A673 (cell line): ENCODE data around the gene PSMG4. TPM values are rescaled to one million over a fixed set of nuclear protein-coding genes. Genes with fewer than 3 reads are reported as not detected.

Experiments used
- BruUV-seq: library from RNA; stranded (reverse); fragments of 400-500 nt; replicated peaks from 2 replicates; lab custom pipeline; 2021; lab: Mats Ljungman, UMichigan
- CTCF ChIA-PET: fragments of 300-600 bp; sonication (Branson Sonifier 250); formaldehyde crosslinking; loops from one replicate; lab custom pipeline; 2022; ENCODE audit warnings: antibody characterized with exemption; lab: Charles Lee
- POLR2A ChIA-PET: fragments of 300-600 bp; sonication (Branson Sonifier 250); formaldehyde crosslinking; loops from one replicate; lab custom pipeline; 2022; ENCODE audit warnings: antibody characterized with exemption; ENCODE audit not compliant: low non-redundant PET; lab: Charles Lee
- DNase-seq: peaks from one replicate; pipeline ENCODE4 v3.0.0-alpha.2; 2015; ENCODE audit warnings: low spot score
- H3K27ac ChIP-seq: fragments of 200-600 bp; sonication (generic); 2 replicates; pipeline ENCODE4 v1.5.1; 2016; ENCODE audit warnings: mixed run types, low read depth, mild to moderate bottlenecking, mixed read lengths, antibody characterized with exemption, low read length; ENCODE audit not compliant: poor library complexity, severe bottlenecking
- H3K27me3 ChIP-seq: fragments of 200-600 bp; sonication (generic); replicated peaks from 2 replicates; pipeline ENCODE4 v1.6.1; 2017; ENCODE audit warnings: mixed run types, low read depth, mild to moderate bottlenecking, mixed read lengths, antibody characterized with exemption, low read length; ENCODE audit not compliant: insufficient read depth, poor library complexity
- H3K36me3 ChIP-seq: fragments of 200-600 bp; sonication (generic); 2 replicates; pipeline ENCODE4 v1.6.1; 2016; ENCODE audit warnings: mixed run types, mild to moderate bottlenecking, mixed read lengths, antibody characterized with exemption, low read length; ENCODE audit not compliant: insufficient read depth, poor library complexity, severe bottlenecking
- H3K4me1 ChIP-seq: fragments of 200-600 bp; sonication (generic); 2 replicates; pipeline ENCODE4 v1.6.1; 2017; ENCODE audit warnings: mixed run types, mild to moderate bottlenecking, mixed read lengths, antibody characterized with exemption, low read length; ENCODE audit not compliant: insufficient read depth, poor library complexity, severe bottlenecking
- H3K4me3 ChIP-seq: fragments of 200-600 bp; sonication (generic); 2 replicates; pipeline ENCODE4 v1.5.1; 2016; ENCODE audit warnings: low read depth, mixed run types, mild to moderate bottlenecking, mixed read lengths, low read length; ENCODE audit not compliant: poor library complexity, severe bottlenecking
- H3K9me3 ChIP-seq: fragments of 200-600 bp; sonication (generic); 2 replicates; pipeline ENCODE4 v1.6.1; 2016; ENCODE audit warnings: mixed run types, low read depth, mild to moderate bottlenecking, mixed read lengths, antibody characterized with exemption, low read length; ENCODE audit not compliant: poor library complexity, severe bottlenecking
- CTCF ChIP-seq: fragments of 300-800, 200-600 bp; sonication (generic); conservative IDR thresholded peaks from 2 replicates; pipeline ENCODE4 v1.5.1; 2017; ENCODE audit warnings: low read depth, mild to moderate bottlenecking, antibody characterized with exemption, low read length, moderate library complexity, mixed read lengths
- EZH2 ChIP-seq: fragments of 200-600 bp; sonication (generic); IDR thresholded peaks from 2 replicates; pipeline ENCODE4 v1.6.1; 2017; ENCODE audit warnings: borderline replicate concordance, low read depth, mild to moderate bottlenecking, mixed read lengths, antibody characterized with exemption, low read length; ENCODE audit not compliant: poor library complexity, severe bottlenecking
- intact Hi-C: fragments of 100-400 bp; cut with micrococcal nuclease; formaldehyde crosslinking; loops from one replicate; pipeline ENCODE4 v1.10.0; 2022; ENCODE audit not compliant: unreplicated experiment
- total RNA-seq: library from RNA; stranded (reverse); gene quantifications from 2 replicates; pipeline ENCODE4 v1.2.3, GENCODE V29; 2021

Gene PSMG4
- total RNA-seq, 1 experiment from 2014 or later = 34.4 TPM

- Histone ChIP-seq H3K27ac (no peak overlapping the region), H3K4me1 (peaks cover 9% of the 10 kb centered on the region), H3K4me3 (no peak overlapping the region), H3K36me3 (no peaks in the 10 kb centered on the region), H3K9me3 (no peaks in the 10 kb centered on the region), H3K27me3 (no peaks in the 10 kb centered on the region)
- no peak for DNase-seq
- no peak for TF ChIP-seq EZH2
- TF ChIP-seq CTCF = no peak
- ChIA-PET POLR2A (no interaction called here), CTCF (no interaction called here)
- intact Hi-C loops = no loop called here
- no TSS peak for BruUV-seq
These were observed 48.6 kb upstream of the PSMG4 start for GRCh38 chr6:3210024-3210610.

- no TSS peak for BruUV-seq
- no peak for DNase-seq
- no peaks in the 10 kb centered on the region for H3K27me3 ChIP-seq
- ChIA-PET CTCF (interaction anchor here (0.8 kb wide), 1 partner anchor 206 kb away, joined by 3 read pairs; no protein-coding TSS in a partner anchor), POLR2A (no interaction called here)
- H3K36me3 ChIP-seq = no peaks in the 10 kb centered on the region
- TF ChIP-seq EZH2 (no peak), CTCF (no peak)
- H3K4me1 ChIP-seq = peaks cover 9% of the 10 kb centered on the region
- no peak overlapping the region for H3K27ac ChIP-seq
- intact Hi-C loops = no loop called here
- no peak overlapping the region for H3K4me3 ChIP-seq
- H3K9me3 ChIP-seq = no peaks in the 10 kb centered on the region
These were observed 47.1 kb upstream of the PSMG4 start for GRCh38 chr6:3211681-3212080.

GRCh38 chr6:3212261-3212660 is 46.5 kb upstream of the PSMG4 start:
- no TSS peak for BruUV-seq
- Histone ChIP-seq H3K27me3 (no peaks in the 10 kb centered on the region), H3K9me3 (no peaks in the 10 kb centered on the region), H3K4me3 (no peak overlapping the region), H3K36me3 (no peaks in the 10 kb centered on the region), H3K4me1 (peaks cover 9% of the 10 kb centered on the region), H3K27ac (no peak overlapping the region)
- no peak for DNase-seq
- TF ChIP-seq CTCF = no peak
- TF ChIP-seq EZH2 = no peak
- CTCF ChIA-PET = interaction anchor here (0.8 kb wide), 1 partner anchor 206 kb away, joined by 3 read pairs; no protein-coding TSS in a partner anchor
- intact Hi-C loops = no loop called here
- POLR2A ChIA-PET = no interaction called here
